Activated CD8-positive, alpha-beta T cell treated with anti-CD3 and anti-CD28 coated beads for 36 hours (primary cell): Measurements from ENCODE around the gene CELF2. TPM values are rescaled to one million over a fixed set of nuclear protein-coding genes. Genes with fewer than 3 reads are reported as not detected.

Experiments
- ATAC-seq: fragments of 200-7000 bp; cut with Tn5 transposase; one replicate; pipeline ENCODE4 v1.10.0; 2021; ENCODE audit warnings: mild to moderate bottlenecking, moderate library complexity
- CTCF ChIA-PET: fragments of 350-600 bp; sonication (Branson Sonifier 250); formaldehyde crosslinking; loops from one replicate; lab custom pipeline; 2021; ENCODE audit warnings: antibody characterized with exemption; lab: Charles Lee
- POLR2A ChIA-PET: fragments of 350-600 bp; sonication (Branson Sonifier 250); formaldehyde crosslinking; loops from one replicate; lab custom pipeline; 2021; ENCODE audit warnings: antibody characterized with exemption; lab: Charles Lee
- DNase-seq: peaks from one replicate; pipeline ENCODE4 v3.0.0-alpha.2; 2020
- H3K27ac Mint-ChIP-seq: one replicate; pipeline ENCODE4 v1.8.0; 2021; ENCODE audit warnings: mild to moderate bottlenecking, mixed read lengths
- H3K27me3 Mint-ChIP-seq: one replicate; pipeline ENCODE4 v1.8.0; 2021; ENCODE audit warnings: mixed read lengths
- H3K36me3 Mint-ChIP-seq: one replicate; pipeline ENCODE4 v1.8.0; 2021; ENCODE audit warnings: low read depth, mixed read lengths
- H3K4me1 Mint-ChIP-seq: one replicate; pipeline ENCODE4 v1.8.0; 2021; ENCODE audit warnings: low read depth, mixed read lengths
- H3K4me3 Mint-ChIP-seq: one replicate; pipeline ENCODE4 v1.8.0; 2021; ENCODE audit warnings: mild to moderate bottlenecking, moderate library complexity, mixed read lengths
- H3K9me3 Mint-ChIP-seq: one replicate; pipeline ENCODE4 v1.8.0; 2021; ENCODE audit warnings: mixed read lengths
- CTCF ChIP-seq: fragments of 200-600 bp; IDR thresholded peaks from one replicate; pipeline ENCODE4 v1.8.0; 2022; ENCODE audit warnings: antibody characterized with exemption, mild to moderate bottlenecking
- intact Hi-C: fragments of 100-400 bp; cut with micrococcal nuclease; formaldehyde crosslinking; loops from one replicate; pipeline ENCODE4 v1.10.0; 2022
- total RNA-seq, 2 experiments: library from RNA; stranded (reverse); gene quantifications; one replicate each; pipeline ENCODE4 v1.2.3, GENCODE V29; 2021

The CELF2 gene
- total RNA-seq, 2 experiments from 2014 or later: 132 to 133 TPM

- H3K36me3 Mint-ChIP-seq: no peaks in the 10 kb centered on the region
- ChIA-PET CTCF (no interaction called here), POLR2A (no interaction called here)
- H3K4me3 Mint-ChIP-seq: no peak overlapping the region
- intact Hi-C loops: no loop called here
- H3K27me3 Mint-ChIP-seq: peaks cover 14% of the 10 kb centered on the region
- H3K27ac Mint-ChIP-seq: no peak overlapping the region
- no peak for TF ChIP-seq CTCF
- no peak for DNase-seq
- ATAC-seq: no peak
- no peaks in the 10 kb centered on the region for H3K4me1 Mint-ChIP-seq
- H3K9me3 Mint-ChIP-seq: no peaks in the 10 kb centered on the region
Measured at GRCh38 chr10:11045487-11045886, 27.8 kb downstream of the CELF2 start.

GRCh38 chr10:11045995-11046775 is 28.5 kb downstream of the CELF2 start:
- Mint-ChIP-seq H3K36me3 (no peaks in the 10 kb centered on the region), H3K27ac (no peak overlapping the region)

GRCh38 chr10:11046776-11047160 is 29.1 kb downstream of the CELF2 start:
- Mint-ChIP-seq H3K4me1 (no peaks in the 10 kb centered on the region), H3K9me3 (no peaks in the 10 kb centered on the region), H3K27ac (no peak overlapping the region), H3K4me3 (no peak overlapping the region), H3K27me3 (peaks cover 14% of the 10 kb centered on the region), H3K36me3 (no peaks in the 10 kb centered on the region)
- ChIA-PET POLR2A (interaction anchor here (0.7 kb wide), 1 partner anchor 82 kb away, joined by 3 read pairs; no protein-coding TSS in a partner anchor), CTCF (no interaction called here)
- intact Hi-C loops: no loop called here
- no peak for DNase-seq
- no peak for TF ChIP-seq CTCF
- no peak for ATAC-seq

More at GRCh38 chr10:11045995-11046775, 28.5 kb downstream of the CELF2 start:
- ATAC-seq: no peak
- POLR2A ChIA-PET: interaction anchor here (0.7 kb wide), 1 partner anchor 83 kb away, joined by 3 read pairs; no protein-coding TSS in a partner anchor
- no peaks in the 10 kb centered on the region for H3K9me3 Mint-ChIP-seq
- H3K27me3 Mint-ChIP-seq: peaks cover 14% of the 10 kb centered on the region
- CTCF ChIA-PET: no interaction called here
- no peak for DNase-seq
- no peaks in the 10 kb centered on the region for H3K4me1 Mint-ChIP-seq
- TF ChIP-seq CTCF: no peak
- intact Hi-C loops: no loop called here
- H3K4me3 Mint-ChIP-seq: no peak overlapping the region

DNA sequence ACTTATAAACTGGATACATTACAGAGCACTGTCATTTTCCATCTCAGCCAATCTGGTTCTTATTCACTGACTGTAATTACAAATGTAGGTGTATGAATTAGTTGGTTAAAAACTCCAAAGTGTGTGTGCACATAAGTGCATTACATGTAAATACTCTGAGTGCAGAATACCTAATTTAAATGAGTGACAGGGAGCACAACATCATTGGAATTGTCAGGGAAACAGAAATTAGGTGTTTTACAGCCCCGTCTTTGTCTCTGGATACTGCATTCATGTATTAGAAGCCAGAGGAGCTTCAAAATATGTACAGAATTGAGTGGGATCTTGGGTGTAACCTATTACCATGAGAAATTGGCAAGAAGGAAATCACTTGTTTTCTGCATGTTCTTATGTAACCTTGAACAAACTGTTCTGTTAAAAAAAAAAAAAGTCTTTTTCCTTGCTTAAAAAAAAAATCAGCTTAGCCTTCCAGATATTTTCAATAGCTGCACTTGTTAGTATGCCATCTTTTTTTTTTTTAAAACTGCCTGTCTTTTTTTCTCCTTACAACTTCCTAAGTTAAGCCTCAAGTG is 31.1 kb downstream of the CELF2 start:
- no peak for TF ChIP-seq CTCF
- no peak for DNase-seq
- intact Hi-C loops: no loop called here
- Mint-ChIP-seq H3K4me1 (no peaks in the 10 kb centered on the region), H3K27me3 (peaks cover 9% of the 10 kb centered on the region), H3K9me3 (no peaks in the 10 kb centered on the region), H3K4me3 (no peak overlapping the region), H3K36me3 (no peaks in the 10 kb centered on the region), H3K27ac (no peak overlapping the region)
- ChIA-PET CTCF (interaction anchor here (1.8 kb wide), 1 partner anchor 33 kb away, joined by 4 read pairs; no protein-coding TSS in a partner anchor), POLR2A (no interaction called here)
- no peak for ATAC-seq

DNA sequence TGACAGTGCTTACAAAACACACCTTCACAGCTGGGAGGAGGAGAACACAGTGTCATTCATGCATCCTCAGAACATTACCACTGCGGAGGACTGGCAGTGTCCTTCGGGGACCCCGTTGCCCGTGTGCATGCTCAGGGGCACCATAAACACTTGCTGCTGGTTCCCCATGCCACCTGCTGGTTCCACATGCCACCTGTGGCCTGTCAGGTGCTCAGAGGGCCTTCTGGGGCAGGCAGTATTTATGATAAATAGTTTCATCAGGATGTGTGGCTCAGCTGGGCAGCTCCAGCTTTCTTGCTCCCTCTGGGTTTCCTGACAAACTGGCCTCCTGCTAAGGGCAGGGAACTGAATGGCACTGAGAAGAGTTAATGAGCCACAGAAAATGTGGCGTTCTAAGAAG is 32.1 kb downstream of the CELF2 start:
- Mint-ChIP-seq H3K4me1 (no peaks in the 10 kb centered on the region), H3K27me3 (peaks cover 6% of the 10 kb centered on the region), H3K27ac (no peak overlapping the region), H3K9me3 (no peaks in the 10 kb centered on the region), H3K36me3 (no peaks in the 10 kb centered on the region), H3K4me3 (no peak overlapping the region)
- TF ChIP-seq CTCF: no peak
- intact Hi-C loops: no loop called here
- no peak for DNase-seq
- ChIA-PET CTCF (no interaction called here), POLR2A (no interaction called here)
- ATAC-seq: no peak
